Stomach smooth muscle (tissue), 2 donors: ENCODE measurements around the gene SLMAP.
A peak's percentile ranks its signal among the peaks of the same experiment; 100 is the strongest.

Experiments used
- H3K27ac ChIP-seq: one replicate; pipeline ENCODE4 v1.7.0; 2013; ENCODE audit warnings: mild to moderate bottlenecking, low read length, inconsistent platforms
- H3K27me3 ChIP-seq, 2 donors: one replicate each; pipeline ENCODE4 v1.7.0; 2013; ENCODE audit warnings: low read length in 2 of 2; ENCODE audit not compliant: insufficient read depth in 2 of 2, control insufficient read depth in 1 of 2
- H3K36me3 ChIP-seq, 2 donors: one replicate each; pipeline ENCODE4 v1.7.0; 2013; ENCODE audit warnings: low read length in 2 of 2; ENCODE audit not compliant: control insufficient read depth in 2 of 2, insufficient read depth in 2 of 2
- H3K4me1 ChIP-seq: one replicate; pipeline ENCODE4 v1.7.0; 2013; ENCODE audit warnings: low read length; ENCODE audit not compliant: control insufficient read depth, insufficient read depth
- H3K4me3 ChIP-seq, 2 donors: one replicate each; pipeline ENCODE4 v1.7.0; 2013; ENCODE audit warnings: low read length in 2 of 2
- H3K9ac ChIP-seq, 2 donors: one replicate each; pipeline ENCODE4 v1.7.0; 2013; ENCODE audit warnings: low read length in 2 of 2, mild to moderate bottlenecking in 1 of 2
- H3K9me3 ChIP-seq, 2 donors: one replicate each; pipeline ENCODE4 v1.7.0; 2013; ENCODE audit warnings: low read length in 2 of 2; ENCODE audit not compliant: control insufficient read depth in 2 of 2
- donor health status: healthy.
- donor health status: Pancreatic carcinoma.

SLMAP gene

GRCh38 chr3:57949344-57949743 lies 193.2 kb downstream of the SLMAP start:
- Histone ChIP-seq H3K36me3 (no peaks in the 10 kb centered on the region), H3K4me1 (peaks cover 50% of the 10 kb centered on the region), H3K4me3 (no peak overlapping the region), H3K27ac (peak overlapping the region; percentile 82), H3K9ac (no peak overlapping the region), H3K27me3 (no peaks in the 10 kb centered on the region), H3K9me3 (no peaks in the 10 kb centered on the region)

DNA sequence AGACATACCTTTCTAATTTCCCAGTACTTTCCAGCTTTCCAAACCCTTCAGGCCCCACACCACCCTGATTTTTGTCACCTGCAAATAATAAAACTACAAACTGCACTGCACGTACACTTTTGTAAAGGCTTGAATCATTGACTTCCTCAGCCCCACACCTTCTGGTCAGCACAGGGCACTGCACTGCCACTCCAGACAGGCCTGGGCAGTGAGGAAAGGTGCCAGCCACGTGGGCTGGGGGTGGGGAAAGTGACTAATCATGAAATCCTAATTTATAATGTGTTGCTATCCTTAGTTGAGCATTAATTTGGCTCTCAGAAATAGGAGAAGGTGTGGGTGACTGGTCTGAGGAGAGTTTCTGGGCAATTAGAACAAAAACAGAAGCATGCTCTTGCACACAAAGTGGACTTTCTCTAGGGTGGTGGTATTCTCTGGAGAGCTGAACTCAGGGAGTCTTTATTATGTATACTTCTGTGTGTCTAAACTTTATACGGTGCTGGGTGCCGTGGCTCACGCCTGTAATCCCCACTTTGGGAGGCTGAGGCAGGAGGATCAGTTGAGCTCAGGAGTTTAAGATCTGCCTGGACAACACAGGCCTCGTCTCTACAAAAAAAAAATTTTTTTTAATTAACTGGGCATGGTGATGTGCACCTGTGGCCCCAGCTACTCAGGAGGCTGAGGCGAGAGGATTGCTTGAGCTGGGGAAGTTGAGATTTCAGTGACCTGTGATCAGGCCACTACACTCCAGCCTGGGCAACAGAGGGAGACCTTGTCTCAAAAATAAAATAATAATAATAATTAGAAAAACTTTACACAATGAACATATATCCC lies 193.9 kb downstream of the SLMAP start:
- H3K4me1 ChIP-seq: peaks cover 50% of the 10 kb centered on the region
- H3K9me3 ChIP-seq: no peaks in the 10 kb centered on the region
- H3K4me3 ChIP-seq: no peak overlapping the region
- peak overlapping the region; percentile 82 for H3K27ac ChIP-seq
- H3K9ac ChIP-seq: peak overlapping the region in 1 of 2 donors; percentile 21
- no peaks in the 10 kb centered on the region for H3K36me3 ChIP-seq
- H3K27me3 ChIP-seq: no peaks in the 10 kb centered on the region

- Histone ChIP-seq H3K27me3 (no peaks in the 10 kb centered on the region), H3K27ac (peak overlapping the region; percentile 100), H3K9me3 (no peaks in the 10 kb centered on the region), H3K4me3 (peak overlapping the region in 1 of 2 donors; percentile 47), H3K36me3 (no peaks in the 10 kb centered on the region), H3K4me1 (peaks cover 50% of the 10 kb centered on the region), H3K9ac (peak overlapping the region; percentile 77 to 89)
Measured at GRCh38 chr3:57951066-57951882, 195.2 kb downstream of the SLMAP start.

DNA sequence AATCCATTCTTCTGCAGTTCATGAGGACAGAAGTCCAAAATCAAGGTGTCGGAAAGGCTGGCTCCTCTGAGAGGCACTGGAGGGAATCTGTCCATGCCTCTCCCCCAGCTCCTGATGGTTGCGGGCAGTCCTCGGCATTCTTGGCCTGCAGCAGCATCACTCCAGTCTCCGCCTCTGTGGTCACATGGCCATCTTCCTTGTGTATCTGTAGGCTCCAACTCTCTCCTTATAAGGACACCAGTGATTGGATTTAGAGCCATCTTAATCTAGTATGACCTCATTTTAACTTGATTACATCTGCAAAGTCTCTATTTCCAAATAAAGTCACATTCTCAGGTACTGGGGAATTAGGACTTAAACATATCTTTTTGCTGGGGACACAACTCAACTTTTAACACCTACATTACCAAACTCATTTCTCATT lies 196.1 kb downstream of the SLMAP start:
- Histone ChIP-seq H3K4me1 (peaks cover 48% of the 10 kb centered on the region), H3K4me3 (peak overlapping the region; percentile 22 to 47), H3K9me3 (no peaks in the 10 kb centered on the region), H3K27me3 (no peaks in the 10 kb centered on the region), H3K27ac (peak overlapping the region; percentile 100), H3K9ac (peak overlapping the region; percentile 77 to 89), H3K36me3 (no peaks in the 10 kb centered on the region)

DNA sequence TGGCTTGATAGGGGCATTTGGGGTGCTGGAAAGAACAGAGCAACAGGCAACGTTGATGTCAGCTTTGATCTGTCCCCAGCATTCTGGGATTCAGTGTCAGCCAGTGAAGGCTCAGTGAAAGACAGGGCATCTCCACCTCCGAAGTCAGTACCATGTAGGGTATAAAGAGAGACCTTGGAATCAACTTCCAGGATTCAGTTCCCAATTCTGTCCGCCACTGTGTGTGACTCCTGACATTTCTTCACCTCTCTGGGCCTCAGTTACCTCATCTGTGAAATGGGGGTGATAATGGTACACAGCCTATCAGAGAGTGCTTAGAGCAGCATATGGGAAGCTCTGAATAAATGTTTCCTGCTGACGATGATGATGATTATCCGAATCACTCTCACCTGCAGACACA lies 196.5 kb downstream of the SLMAP start:
- no peaks in the 10 kb centered on the region for H3K27me3 ChIP-seq
- H3K4me1 ChIP-seq: peaks cover 48% of the 10 kb centered on the region
- peak overlapping the region in 1 of 2 donors; percentile 22 for H3K4me3 ChIP-seq
- H3K9ac ChIP-seq: peak overlapping the region; percentile 64 to 73
- H3K9me3 ChIP-seq: no peaks in the 10 kb centered on the region
- no peaks in the 10 kb centered on the region for H3K36me3 ChIP-seq
- peak overlapping the region; percentile 100 for H3K27ac ChIP-seq

- peaks cover 39% of the 10 kb centered on the region for H3K4me1 ChIP-seq
- H3K27ac ChIP-seq: peak overlapping the region; percentile 100
- H3K9ac ChIP-seq: peak overlapping the region; percentile 64 to 73
Measured at GRCh38 chr3:57953576-57953975, 197.5 kb downstream of the SLMAP start.

DNA sequence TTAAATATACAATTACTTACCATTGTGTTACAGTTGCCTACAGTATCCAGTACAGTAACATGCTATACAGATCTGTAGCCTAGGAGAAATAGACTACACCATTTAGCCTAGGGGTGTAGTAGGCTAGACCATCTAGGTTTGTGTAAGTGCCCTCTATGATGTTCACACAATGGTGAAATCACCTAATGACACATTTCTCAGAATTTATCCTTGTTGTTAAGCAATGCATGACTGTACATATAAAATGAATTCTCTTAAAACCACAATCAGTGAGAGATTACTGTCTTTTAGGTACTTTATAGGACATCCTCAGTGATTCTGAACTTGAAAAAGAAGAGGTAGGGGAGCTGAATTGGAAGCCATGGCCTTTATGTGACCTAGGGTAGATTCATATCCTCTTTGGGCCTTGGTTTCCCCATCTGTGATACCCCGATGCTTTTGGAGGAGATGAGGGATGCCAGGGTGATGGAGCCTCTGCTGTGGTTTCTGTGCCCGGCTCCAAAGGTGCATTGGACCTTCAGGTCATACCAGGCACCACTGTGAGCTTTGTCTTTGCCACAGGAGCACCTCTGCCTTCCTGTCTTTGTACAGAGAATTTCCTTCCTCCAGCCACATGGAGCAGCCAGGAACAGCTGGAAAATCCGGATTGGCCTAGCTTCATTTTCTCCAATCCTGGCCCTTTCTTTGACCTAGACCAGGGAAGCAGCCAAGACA lies 200.2 kb downstream of the SLMAP start:
- no peak overlapping the region for H3K27ac ChIP-seq
- H3K9me3 ChIP-seq: no peaks in the 10 kb centered on the region
- H3K36me3 ChIP-seq: no peaks in the 10 kb centered on the region
- peaks cover 36% of the 10 kb centered on the region for H3K4me1 ChIP-seq
- no peak overlapping the region for H3K9ac ChIP-seq
- no peaks in the 10 kb centered on the region for H3K27me3 ChIP-seq
- no peak overlapping the region for H3K4me3 ChIP-seq

More at GRCh38 chr3:57953576-57953975, 197.5 kb downstream of the SLMAP start:
- H3K36me3 ChIP-seq: no peaks in the 10 kb centered on the region
- H3K9me3 ChIP-seq: no peaks in the 10 kb centered on the region
- no peak overlapping the region for H3K4me3 ChIP-seq
- no peaks in the 10 kb centered on the region for H3K27me3 ChIP-seq

DNA sequence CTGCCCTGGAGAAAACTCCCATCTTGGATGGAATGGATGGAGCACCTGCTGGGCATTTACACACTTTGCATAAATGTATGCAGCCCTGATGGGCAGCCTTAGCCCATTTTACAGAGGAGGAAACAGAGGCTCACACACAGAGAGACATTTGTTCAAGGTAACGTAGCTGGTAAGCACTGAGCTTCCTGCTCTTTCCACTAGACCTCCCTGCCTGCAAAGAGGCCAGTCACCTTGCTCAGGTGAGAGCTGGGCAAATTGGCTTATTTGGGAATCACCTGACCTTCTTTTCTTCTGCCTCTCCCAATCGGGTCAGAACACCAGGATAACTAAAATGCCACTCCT lies 200.7 kb downstream of the SLMAP start:
- Histone ChIP-seq H3K27me3 (no peaks in the 10 kb centered on the region), H3K27ac (no peak overlapping the region), H3K9me3 (no peaks in the 10 kb centered on the region), H3K4me3 (no peak overlapping the region), H3K36me3 (no peaks in the 10 kb centered on the region), H3K9ac (no peak overlapping the region), H3K4me1 (peaks cover 33% of the 10 kb centered on the region)

GRCh38 chr3:57957824-57958223 lies 201.7 kb downstream of the SLMAP start:
- Histone ChIP-seq H3K36me3 (no peaks in the 10 kb centered on the region), H3K9ac (no peak overlapping the region), H3K4me1 (peaks cover 23% of the 10 kb centered on the region), H3K9me3 (no peaks in the 10 kb centered on the region), H3K27me3 (no peaks in the 10 kb centered on the region), H3K4me3 (no peak overlapping the region), H3K27ac (no peak overlapping the region)

DNA sequence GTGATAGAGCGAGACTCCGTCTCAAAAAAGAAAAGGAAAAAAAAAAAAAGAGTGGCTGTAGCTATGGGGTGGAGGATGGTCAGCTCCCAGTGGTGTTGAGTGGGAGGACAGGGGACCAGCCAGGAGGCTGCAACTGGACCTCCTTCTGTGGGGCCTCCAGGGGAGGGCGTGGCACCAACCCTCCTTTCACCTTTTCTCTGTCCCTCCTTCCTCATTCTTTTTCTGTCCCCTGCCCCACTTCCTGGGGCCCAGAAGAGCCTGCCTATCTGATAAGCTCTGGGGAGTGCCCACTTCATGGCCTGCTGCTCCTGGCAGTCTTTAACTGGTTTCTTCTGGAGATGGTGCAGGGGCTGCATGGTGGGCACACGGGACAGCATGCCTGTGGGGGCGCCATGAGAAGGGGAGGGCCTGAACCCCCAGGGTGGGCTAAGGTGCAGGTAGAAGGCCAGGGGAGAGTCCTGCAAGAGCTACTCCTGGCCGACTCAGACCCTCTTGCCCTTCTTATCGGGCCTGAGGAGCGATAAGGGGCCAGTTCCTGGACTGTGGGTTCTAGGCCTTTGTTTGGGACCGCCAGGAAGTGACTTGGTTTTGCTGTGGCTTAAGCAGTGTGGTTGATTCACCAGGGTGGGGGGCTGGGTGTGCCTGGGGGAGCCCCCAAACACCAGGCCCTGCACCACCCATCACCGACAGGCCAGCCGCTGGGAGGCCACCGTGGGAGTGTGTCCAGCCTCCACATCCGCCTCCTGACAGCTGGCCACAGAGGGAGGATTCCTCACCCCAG lies 202.7 kb downstream of the SLMAP start:
- H3K27me3 ChIP-seq: no peaks in the 10 kb centered on the region
- peaks cover 19% of the 10 kb centered on the region for H3K4me1 ChIP-seq
- H3K27ac ChIP-seq: peak overlapping the region; percentile 41
- no peaks in the 10 kb centered on the region for H3K36me3 ChIP-seq
- H3K4me3 ChIP-seq: no peak overlapping the region
- peak overlapping the region in 1 of 2 donors; percentile 33 for H3K9ac ChIP-seq
- H3K9me3 ChIP-seq: no peaks in the 10 kb centered on the region
